Measurements from ENCODE around the gene KIAA1217. TPM values are rescaled to one million over a fixed set of nuclear protein-coding genes. Genes with fewer than 3 reads are reported as not detected.
A peak's percentile ranks its signal among the peaks of the same experiment; 100 is the strongest.

Gene KIAA1217
- total RNA-seq, 2 experiments from 2014 or later = 0.67 to 1.3 TPM

DNA sequence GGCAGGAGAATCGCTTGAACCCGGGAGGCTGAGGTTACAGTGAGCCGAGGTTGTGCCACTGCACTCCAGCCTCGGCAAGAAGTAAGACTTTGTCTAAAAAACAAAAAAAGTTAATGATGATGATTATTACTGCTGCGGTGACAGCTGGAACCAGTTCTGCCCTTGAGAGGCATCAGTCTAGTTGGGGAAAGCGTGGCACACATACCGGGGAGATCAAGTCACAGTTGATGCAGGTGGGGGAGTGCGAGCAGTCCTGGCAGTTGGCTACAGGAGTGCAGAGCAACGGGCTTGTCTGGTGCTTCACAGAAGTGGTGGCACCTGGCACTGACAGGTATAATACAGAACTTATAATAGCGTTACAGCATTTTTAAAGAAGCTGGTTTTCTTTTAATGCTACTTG lies 341.7 kb downstream of the KIAA1217 start:
- H3K4me3 Mint-ChIP-seq = no peak overlapping the region
- no peaks in the 10 kb centered on the region for H3K4me1 Mint-ChIP-seq (ENCODE audit: low read depth)
- TF ChIP-seq, protein P1, sequence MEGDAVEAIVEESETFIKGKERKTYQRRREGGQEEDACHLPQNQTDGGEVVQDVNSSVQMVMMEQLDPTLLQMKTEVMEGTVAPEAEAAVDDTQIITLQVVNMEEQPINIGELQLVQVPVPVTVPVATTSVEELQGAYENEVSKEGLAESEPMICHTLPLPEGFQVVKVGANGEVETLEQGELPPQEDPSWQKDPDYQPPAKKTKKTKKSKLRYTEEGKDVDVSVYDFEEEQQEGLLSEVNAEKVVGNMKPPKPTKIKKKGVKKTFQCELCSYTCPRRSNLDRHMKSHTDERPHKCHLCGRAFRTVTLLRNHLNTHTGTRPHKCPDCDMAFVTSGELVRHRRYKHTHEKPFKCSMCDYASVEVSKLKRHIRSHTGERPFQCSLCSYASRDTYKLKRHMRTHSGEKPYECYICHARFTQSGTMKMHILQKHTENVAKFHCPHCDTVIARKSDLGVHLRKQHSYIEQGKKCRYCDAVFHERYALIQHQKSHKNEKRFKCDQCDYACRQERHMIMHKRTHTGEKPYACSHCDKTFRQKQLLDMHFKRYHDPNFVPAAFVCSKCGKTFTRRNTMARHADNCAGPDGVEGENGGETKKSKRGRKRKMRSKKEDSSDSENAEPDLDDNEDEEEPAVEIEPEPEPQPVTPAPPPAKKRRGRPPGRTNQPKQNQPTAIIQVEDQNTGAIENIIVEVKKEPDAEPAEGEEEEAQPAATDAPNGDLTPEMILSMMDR (IDR thresholded peaks at IDR 0.05) = no peak
- DNase-seq = no peak
- no peaks in the 10 kb centered on the region for H3K9me3 Mint-ChIP-seq
- H3K36me3 Mint-ChIP-seq (ENCODE audit: low read depth) = no peaks in the 10 kb centered on the region
- H3K27ac Mint-ChIP-seq = no peak overlapping the region
- no peaks in the 10 kb centered on the region for H3K27me3 Mint-ChIP-seq
- intact Hi-C loops (cut with micrococcal nuclease) = no loop called here
- ChIA-PET CTCF (interaction anchor here (1.0 kb wide), 1 partner anchor 31 kb away, joined by 3 read pairs; no protein-coding TSS in a partner anchor), POLR2A (no interaction called here)
- ATAC-seq = no peak

DNA sequence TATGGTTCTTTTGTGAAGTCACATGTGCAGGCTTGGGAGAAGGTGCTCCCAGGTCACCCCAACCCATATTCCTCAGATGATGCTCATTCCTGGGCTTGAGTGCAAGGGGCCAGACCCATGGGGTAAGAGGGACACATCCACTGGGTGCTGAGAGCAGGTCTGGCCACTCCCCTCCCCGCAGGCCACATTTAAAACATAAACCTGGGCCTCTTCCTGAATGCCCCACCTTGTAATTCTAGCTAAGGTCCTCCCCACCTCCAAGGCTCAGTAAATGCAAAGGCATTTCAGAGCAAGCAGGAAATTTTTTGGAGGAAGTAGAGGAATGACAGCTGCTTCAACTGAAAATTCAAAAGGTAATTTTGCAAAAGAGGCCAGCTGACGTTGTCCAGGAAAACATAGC lies 342.2 kb downstream of the KIAA1217 start:
- Mint-ChIP-seq H3K36me3 (ENCODE audit: low read depth) (no peaks in the 10 kb centered on the region), H3K27me3 (no peaks in the 10 kb centered on the region), H3K4me3 (no peak overlapping the region), H3K27ac (no peak overlapping the region), H3K9me3 (no peaks in the 10 kb centered on the region), H3K4me1 (ENCODE audit: low read depth) (no peaks in the 10 kb centered on the region)
- ChIA-PET POLR2A (no interaction called here), CTCF (interaction anchor here (1.0 kb wide), 1 partner anchor 32 kb away, joined by 3 read pairs; no protein-coding TSS in a partner anchor)
- DNase-seq (no peak), ATAC-seq (no peak)
- intact Hi-C loops (cut with micrococcal nuclease) = no loop called here
- TF ChIP-seq, protein P1 (IDR thresholded peaks at IDR 0.05) = no peak

GRCh38 chr10:24552346-24553016 lies 343.5 kb downstream of the KIAA1217 start:
- Mint-ChIP-seq H3K9me3 (no peaks in the 10 kb centered on the region), H3K27ac (no peak overlapping the region), H3K27me3 (no peaks in the 10 kb centered on the region), H3K36me3 (ENCODE audit: low read depth) (no peaks in the 10 kb centered on the region), H3K4me1 (ENCODE audit: low read depth) (peaks cover 7% of the 10 kb centered on the region), H3K4me3 (no peak overlapping the region)
- DNase-seq = peak; percentile 52
- intact Hi-C loops (cut with micrococcal nuclease) = no loop called here
- POLR2A ChIA-PET = no interaction called here
- peak; percentile 72 for ATAC-seq
- CTCF ChIA-PET = no interaction called here
- TF ChIP-seq, protein P1 (IDR thresholded peaks at IDR 0.05) = no peak

GRCh38 chr10:24553051-24553612 lies 344.2 kb downstream of the KIAA1217 start:
- ChIA-PET CTCF (no interaction called here), POLR2A (no interaction called here)
- no peaks in the 10 kb centered on the region for H3K36me3 Mint-ChIP-seq (ENCODE audit: low read depth)
- H3K4me1 Mint-ChIP-seq (ENCODE audit: low read depth) = peaks cover 7% of the 10 kb centered on the region
- no peak overlapping the region for H3K27ac Mint-ChIP-seq
- no peaks in the 10 kb centered on the region for H3K9me3 Mint-ChIP-seq
- no peaks in the 10 kb centered on the region for H3K27me3 Mint-ChIP-seq
- intact Hi-C loops (cut with micrococcal nuclease) = no loop called here
- no peak for DNase-seq
- no peak for ATAC-seq
- H3K4me3 Mint-ChIP-seq = no peak overlapping the region
- TF ChIP-seq, protein P1 (IDR thresholded peaks at IDR 0.05) = no peak

- ChIA-PET POLR2A (no interaction called here), CTCF (no interaction called here)
- intact Hi-C loops (cut with micrococcal nuclease) = no loop called here
- Mint-ChIP-seq H3K27me3 (no peaks in the 10 kb centered on the region), H3K36me3 (ENCODE audit: low read depth) (no peaks in the 10 kb centered on the region), H3K27ac (no peak overlapping the region), H3K4me3 (no peak overlapping the region), H3K4me1 (ENCODE audit: low read depth) (peaks cover 7% of the 10 kb centered on the region), H3K9me3 (no peaks in the 10 kb centered on the region)
- no peak for DNase-seq
- TF ChIP-seq, protein P1 (IDR thresholded peaks at IDR 0.05) = no peak
- ATAC-seq = no peak
Observed at GRCh38 chr10:24554036-24554435, 345.1 kb downstream of the KIAA1217 start.
